GM21515 (cell line): Measurements from ENCODE around the gene ZMYM2.
A peak's percentile ranks its signal among the peaks of the same experiment; 100 is the strongest.
"Not testable (repeated sequence)": the region's sequence is repeated elsewhere in the genome, so short reads cannot be mapped to it uniquely, and the experiment has no call there.

Source experiments
- ATAC-seq: cut with Tn5 transposase; IDR thresholded peaks from one replicate; pipeline ENCODE4 v1.9.1; 2021; ENCODE audit not compliant: unreplicated experiment

Gene ZMYM2

DNA sequence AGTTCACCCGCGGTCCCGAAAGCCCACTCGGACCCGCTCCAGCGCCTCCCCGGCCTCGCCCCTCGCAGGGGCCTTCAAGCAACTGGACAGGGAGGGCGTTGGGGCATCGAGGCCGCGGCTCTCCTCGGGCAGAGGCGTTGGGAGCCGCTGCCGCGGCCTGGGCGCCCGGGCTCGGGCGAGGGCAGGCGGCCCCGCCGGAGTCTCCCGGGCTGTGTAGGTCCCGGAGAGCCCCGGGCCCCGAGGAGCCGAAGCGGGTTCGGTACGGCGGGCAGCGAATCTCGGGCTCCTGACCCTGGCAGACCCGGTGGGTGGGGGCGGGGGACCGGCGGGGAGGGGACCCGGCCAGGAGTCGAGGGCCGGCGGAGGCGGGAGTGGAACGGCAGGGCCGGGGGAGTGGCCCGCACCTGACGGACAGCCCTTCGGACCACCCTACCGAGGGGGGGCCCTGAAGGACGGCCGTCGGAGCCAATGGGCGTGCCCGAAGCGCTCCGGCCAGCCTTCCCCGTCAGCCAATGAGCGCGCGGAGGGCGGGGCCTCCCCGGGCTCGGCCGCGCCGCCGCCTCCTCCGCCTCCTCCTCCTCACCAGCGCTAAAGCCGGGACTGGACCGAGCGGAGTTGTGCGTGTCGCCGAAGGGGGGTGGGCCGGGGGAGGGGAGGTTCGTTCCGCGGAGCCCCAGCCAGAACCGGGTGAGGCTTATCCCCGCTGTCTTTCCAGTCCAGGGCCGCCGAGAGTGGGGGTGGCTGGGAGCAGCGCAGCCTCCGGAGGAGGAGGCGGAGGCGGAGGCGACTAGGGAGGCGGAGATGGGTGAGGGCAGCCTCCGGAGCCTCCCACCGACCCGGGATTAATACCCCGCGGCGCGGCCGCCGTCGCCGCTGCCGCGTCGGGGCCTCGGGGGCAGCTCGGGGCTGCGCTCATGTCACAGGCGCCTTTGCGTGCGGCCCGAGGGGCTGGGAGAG is at the start of gene ZMYM2:
Gene ZMYM2, plus strand, starts transcription at position 573 of the 957 bp plus-strand sequence. CDS start 34,346 bp downstream, outside the sequence.
- peak; percentile 80 for ATAC-seq

GRCh38 chr13:19910336-19911072 is 48.0 kb upstream of the ZMYM2 start:
- ATAC-seq, result no peak

DNA sequence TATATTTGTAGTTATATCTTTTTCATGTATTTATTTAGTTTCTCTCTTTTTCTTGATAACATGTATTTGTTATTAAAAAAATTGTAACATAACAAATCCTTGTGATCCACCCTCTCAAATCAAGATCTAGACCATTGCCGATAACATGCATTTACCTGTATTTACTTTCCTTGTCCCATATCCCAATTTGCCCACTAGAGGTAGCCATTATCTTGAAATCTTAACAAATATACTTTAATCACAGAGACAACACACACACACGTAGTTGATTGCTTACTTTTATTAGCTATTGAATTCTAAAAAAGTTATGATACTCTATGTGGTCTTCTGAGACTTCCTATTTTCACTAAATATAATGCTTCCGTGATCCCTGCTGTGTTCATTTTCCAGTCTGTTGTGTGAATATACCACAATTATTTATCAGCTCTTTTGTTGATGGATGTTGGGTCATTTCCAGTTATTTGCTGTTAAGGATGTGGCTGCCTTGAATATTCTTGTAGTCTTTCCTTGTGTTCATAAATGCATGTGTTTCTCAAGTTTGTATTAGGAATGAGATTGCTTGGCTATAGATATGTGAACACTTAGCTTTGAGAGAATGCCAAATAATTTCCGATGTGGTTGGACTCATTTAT is 31.3 kb upstream of the ZMYM2 start:
- ATAC-seq, result no peak

DNA sequence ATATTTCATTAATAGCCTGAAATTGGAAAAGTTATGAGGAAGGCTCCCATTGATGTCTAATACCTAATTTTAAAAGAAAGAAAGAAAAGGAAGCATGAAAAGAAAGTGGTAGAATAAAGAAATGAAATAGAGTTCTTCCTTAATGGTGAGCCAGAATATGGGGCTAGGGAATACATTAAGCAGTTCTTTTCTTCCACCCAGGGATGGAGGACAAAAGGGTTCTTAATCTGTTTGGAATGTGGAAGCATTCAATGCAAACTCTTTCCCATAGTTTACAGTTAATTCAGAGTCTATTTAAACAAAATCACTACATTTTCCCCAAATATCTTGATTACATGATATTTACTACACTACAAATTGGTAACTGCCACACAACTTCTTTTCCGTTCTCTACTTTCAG is 18.4 kb upstream of the ZMYM2 start:
- no peak for ATAC-seq

DNA sequence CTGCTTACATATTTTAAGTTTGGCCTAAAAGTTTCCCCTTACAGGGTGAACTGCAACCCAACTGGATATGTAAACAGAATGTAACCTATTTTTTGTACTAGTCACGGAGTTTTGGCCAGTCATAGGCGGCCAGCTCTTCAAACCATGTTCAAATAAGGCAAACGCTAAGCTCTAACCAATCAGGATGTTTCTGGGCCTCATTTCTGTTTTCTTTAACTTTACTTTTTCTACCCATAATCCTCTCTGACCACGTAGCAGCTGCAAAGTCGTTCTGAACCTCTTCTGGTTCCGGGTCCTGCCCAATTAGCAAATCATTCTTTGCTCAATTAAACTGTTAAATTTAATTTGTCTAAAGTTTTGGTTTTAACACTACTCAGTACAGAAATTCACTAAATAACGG is 8.2 kb upstream of the ZMYM2 start:
- no peak for ATAC-seq

GRCh38 chr13:19952850-19953249 is 5.7 kb upstream of the ZMYM2 start:
- ATAC-seq, result no peak

GRCh38 chr13:19955873-19956559 is 2.5 kb upstream of the ZMYM2 start:
- no peak for ATAC-seq

- peak; percentile 25 for ATAC-seq
Measured at GRCh38 chr13:19957320-19958154, 990 bp upstream of the ZMYM2 start.

GRCh38 chr13:19959141-19959830 is 759 bp downstream of the ZMYM2 start:
- peak; percentile 7 for ATAC-seq

- peak; percentile 36 for ATAC-seq
Measured at GRCh38 chr13:19959831-19960652, 1.5 kb downstream of the ZMYM2 start.

DNA sequence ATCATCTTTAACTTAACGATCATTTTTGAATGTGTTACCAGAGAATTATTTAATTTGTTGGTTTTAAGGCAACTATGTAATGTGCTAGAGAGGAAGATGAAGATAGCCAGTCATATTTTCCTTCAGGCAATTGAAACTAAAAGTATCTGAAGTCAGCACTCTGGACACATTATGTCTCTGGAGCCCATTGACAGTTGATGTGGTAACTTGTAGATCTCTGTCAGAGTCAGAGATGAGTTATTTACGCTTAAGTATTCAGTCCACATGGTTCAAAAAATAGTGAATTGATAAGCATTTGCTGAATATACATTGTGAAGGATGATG is 2.1 kb downstream of the ZMYM2 start:
- no peak for ATAC-seq

DNA sequence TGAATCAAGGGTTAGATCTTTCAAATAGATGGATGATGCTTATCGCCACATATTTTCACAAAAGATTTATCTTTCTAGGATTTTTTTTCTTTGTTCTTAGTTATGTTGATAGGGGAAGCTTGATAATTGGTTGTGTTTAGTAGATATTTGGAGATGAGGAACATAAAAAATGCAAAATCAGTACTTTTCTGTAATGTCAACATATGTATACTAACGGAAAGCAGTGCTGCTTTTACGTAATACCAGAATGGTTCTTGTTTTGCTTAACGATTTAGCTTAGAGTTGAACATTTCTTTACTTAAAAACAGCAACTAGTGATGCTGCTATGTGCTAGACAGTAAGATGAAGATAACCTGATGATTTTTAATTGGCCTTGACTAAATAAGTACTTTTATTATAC is 3.0 kb downstream of the ZMYM2 start:
- ATAC-seq, result no peak

GRCh38 chr13:19961924-19962323 is 3.4 kb downstream of the ZMYM2 start:
- no peak for ATAC-seq

DNA sequence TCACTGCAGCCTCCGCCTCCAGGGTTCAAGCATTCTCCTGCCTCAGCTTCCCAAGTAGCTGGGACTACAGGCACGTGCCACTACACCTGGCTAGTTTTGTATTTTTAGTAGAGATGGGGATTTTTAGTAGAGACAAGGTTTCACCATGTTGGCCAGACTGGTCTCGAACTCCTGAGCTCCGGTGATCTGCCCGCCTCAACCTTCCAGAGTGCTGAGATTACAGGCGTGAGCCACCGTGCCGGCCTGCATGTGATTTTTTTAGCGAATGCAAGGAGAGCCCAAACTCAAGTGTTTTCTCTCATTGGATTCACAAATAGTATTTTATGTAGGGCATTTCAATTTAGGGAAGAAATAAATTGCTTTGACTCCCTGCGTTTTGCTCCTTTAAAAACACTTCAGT is 4.4 kb downstream of the ZMYM2 start:
- ATAC-seq, result no peak

- peak; percentile 69 for ATAC-seq
Measured at GRCh38 chr13:19967621-19968020, 9.1 kb downstream of the ZMYM2 start.

DNA sequence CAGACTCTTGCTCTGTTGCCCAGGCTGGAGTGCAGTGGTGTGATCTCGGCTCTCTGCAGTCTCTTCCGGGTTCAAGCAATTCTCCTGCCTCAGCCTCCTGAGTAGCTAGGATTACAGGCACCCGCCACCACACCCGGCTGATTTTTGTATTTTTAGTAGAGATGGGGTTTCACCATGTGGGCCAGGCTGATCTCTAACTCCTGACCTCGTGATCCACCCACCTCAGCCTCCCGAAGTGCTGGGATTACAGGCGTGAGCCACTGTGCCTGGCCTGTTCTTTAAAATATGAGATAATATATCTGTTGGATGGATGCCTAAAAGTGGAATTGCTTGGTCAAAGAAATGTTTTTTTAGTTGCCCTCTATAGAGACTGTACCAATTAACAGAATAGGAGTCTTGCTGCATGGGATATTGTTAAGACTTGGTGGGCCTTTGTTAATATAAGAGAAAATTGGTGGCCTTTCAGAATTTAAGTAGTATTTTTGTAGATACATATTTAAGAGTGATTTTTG is 16.0 kb downstream of the ZMYM2 start:
- ATAC-seq, result not testable (repeated sequence)

DNA sequence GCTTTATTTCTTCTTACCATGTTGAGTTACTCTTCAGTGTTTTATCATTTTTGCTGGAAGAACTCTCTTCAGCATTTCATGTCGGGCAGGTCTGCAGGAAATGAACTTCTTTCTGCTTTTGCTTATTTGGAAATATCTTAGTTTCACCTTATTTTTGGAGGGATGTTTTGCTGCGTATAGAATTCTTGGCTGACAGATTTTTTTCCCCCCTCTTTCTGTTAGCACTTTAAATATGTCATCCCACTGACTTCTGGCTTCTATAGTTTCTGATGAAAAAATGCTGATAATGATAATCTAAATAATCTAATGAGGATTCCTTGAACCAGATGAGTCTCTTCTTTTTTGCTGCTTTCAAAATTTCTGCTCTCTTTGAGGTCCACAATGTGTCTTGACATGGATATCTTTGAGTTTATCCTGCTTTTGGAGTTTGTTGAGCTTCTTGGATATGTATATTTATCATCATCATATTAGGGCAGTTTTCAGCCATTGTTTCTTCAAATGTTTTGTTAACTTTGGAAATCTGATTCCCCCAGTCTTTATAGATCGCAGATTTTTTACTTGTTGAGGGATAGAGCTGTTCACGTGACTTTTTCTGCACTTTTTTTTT is 20.4 kb downstream of the ZMYM2 start:
- ATAC-seq, result no peak

GRCh38 chr13:19981685-19982238 is 23.2 kb downstream of the ZMYM2 start:
- no peak for ATAC-seq
